ENCODE measurements around the gene MLLT10. TPM values are rescaled to one million over a fixed set of nuclear protein-coding genes. Genes with fewer than 3 reads are reported as not detected.

MLLT10 gene
- total RNA-seq, 1 donor from 2014 or later = 50.6 TPM

DNA sequence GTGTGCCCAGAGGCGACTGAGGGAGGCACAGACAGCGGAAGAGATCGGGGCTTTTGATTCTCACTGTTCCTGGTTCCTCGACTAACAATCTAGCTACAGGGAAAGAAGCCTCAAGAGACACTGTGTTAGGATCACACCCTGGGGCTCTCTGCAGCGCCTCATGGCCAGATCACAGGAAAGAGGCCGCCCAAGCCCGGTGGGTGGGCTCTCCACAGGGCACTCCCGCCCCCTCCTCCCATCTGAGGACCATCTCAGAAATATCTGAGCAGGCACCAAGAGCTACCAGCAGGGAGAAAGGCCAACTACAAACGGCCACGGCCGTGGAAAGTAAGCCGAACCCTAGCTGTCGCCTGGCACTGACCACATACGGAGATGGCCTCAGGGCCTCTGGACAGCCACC, 224.2 kb downstream of the MLLT10 start:
- Mint-ChIP-seq H3K9me3 (ENCODE audit: unreplicated experiment) (no peaks in the 10 kb centered on the region), H3K36me3 (ENCODE audit: low read depth, unreplicated experiment) (peaks cover 3% of the 10 kb centered on the region), H3K4me3 (ENCODE audit: unreplicated experiment) (no peak overlapping the region), H3K4me1 (ENCODE audit: unreplicated experiment) (peaks cover 4% of the 10 kb centered on the region), H3K27ac (ENCODE audit: unreplicated experiment) (no peak overlapping the region), H3K27me3 (ENCODE audit: unreplicated experiment) (peaks cover 4% of the 10 kb centered on the region)
- no peak for DNase-seq (ENCODE audit: low spot score)
- TF ChIP-seq, protein P1, sequence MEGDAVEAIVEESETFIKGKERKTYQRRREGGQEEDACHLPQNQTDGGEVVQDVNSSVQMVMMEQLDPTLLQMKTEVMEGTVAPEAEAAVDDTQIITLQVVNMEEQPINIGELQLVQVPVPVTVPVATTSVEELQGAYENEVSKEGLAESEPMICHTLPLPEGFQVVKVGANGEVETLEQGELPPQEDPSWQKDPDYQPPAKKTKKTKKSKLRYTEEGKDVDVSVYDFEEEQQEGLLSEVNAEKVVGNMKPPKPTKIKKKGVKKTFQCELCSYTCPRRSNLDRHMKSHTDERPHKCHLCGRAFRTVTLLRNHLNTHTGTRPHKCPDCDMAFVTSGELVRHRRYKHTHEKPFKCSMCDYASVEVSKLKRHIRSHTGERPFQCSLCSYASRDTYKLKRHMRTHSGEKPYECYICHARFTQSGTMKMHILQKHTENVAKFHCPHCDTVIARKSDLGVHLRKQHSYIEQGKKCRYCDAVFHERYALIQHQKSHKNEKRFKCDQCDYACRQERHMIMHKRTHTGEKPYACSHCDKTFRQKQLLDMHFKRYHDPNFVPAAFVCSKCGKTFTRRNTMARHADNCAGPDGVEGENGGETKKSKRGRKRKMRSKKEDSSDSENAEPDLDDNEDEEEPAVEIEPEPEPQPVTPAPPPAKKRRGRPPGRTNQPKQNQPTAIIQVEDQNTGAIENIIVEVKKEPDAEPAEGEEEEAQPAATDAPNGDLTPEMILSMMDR (IDR thresholded peaks at IDR 0.05; ENCODE audit: unreplicated experiment) = no peak

DNA sequence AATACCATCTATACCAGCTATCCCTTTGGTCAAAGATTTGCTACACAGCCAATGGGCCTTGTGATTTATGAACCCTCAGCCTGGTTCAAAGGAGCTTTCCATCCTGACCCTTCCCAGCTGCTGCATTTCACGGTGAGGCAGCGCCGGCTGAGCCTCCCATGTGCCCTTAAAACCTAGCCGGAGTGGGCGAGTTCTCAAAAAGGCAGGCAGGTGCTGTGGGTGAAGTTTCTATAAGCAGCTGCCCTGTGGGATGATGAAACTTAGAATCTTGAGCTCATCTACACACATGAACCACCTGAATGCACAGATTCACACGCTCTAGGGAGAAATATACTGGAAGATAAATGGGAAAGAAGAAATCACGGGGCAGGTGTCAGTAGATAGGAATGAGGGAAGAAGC, 224.7 kb downstream of the MLLT10 start:
- Mint-ChIP-seq H3K4me3 (ENCODE audit: unreplicated experiment) (no peak overlapping the region), H3K9me3 (ENCODE audit: unreplicated experiment) (no peaks in the 10 kb centered on the region), H3K4me1 (ENCODE audit: unreplicated experiment) (peaks cover 4% of the 10 kb centered on the region), H3K27ac (ENCODE audit: unreplicated experiment) (no peak overlapping the region), H3K36me3 (ENCODE audit: low read depth, unreplicated experiment) (peaks cover 3% of the 10 kb centered on the region), H3K27me3 (ENCODE audit: unreplicated experiment) (peaks cover 2% of the 10 kb centered on the region)
- DNase-seq (ENCODE audit: low spot score) = no peak
- TF ChIP-seq, protein P1 (IDR thresholded peaks at IDR 0.05; ENCODE audit: unreplicated experiment) = no peak

DNA sequence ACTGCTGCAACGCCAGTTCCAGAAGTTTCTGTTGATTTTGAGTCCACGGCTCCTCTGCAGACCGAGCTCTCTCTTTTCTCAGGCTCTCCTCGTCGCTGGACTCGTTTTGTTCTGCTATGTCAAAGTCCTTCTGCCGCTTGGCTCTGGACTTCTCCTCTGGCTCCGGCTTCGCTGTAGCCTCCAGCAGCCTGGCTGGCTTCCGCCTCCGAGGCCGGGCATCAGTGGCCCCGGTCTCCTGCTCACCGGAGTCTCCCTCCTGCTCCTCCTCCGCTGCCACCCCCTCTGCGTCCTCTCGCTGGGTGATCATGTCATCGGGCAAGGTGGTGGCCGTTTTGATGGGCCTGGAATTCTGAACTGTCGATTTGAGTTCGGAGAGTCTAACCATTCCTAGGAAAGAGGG, 225.2 kb downstream of the MLLT10 start:
- Mint-ChIP-seq H3K4me1 (ENCODE audit: unreplicated experiment) (peaks cover 4% of the 10 kb centered on the region), H3K27ac (ENCODE audit: unreplicated experiment) (no peak overlapping the region), H3K27me3 (ENCODE audit: unreplicated experiment) (peaks cover 2% of the 10 kb centered on the region), H3K9me3 (ENCODE audit: unreplicated experiment) (no peaks in the 10 kb centered on the region), H3K4me3 (ENCODE audit: unreplicated experiment) (no peak overlapping the region), H3K36me3 (ENCODE audit: low read depth, unreplicated experiment) (peaks cover 3% of the 10 kb centered on the region)
- TF ChIP-seq, protein P1 (IDR thresholded peaks at IDR 0.05; ENCODE audit: unreplicated experiment) = no peak
- no peak for DNase-seq (ENCODE audit: low spot score)

DNA sequence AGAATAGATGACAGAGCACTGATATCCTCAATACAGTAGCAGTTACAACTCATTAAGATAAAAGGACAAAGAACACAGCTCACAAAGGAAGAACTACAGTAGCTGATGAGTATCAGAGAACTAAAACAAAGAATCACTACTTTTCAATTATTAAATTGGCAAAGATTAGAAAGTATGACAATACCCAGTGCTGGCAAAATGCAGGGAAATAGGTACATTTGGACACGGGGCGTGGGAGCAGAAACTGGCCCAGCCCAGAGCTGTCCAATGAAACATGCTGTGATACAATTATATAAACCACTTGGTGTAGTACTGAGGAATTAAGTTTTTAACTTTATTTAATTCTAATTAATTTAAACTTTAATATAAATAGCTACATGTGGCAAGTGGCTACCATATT, 226.3 kb downstream of the MLLT10 start:
- Mint-ChIP-seq H3K4me1 (ENCODE audit: unreplicated experiment) (peaks cover 8% of the 10 kb centered on the region), H3K36me3 (ENCODE audit: low read depth, unreplicated experiment) (peaks cover 3% of the 10 kb centered on the region), H3K9me3 (ENCODE audit: unreplicated experiment) (no peaks in the 10 kb centered on the region), H3K27ac (ENCODE audit: unreplicated experiment) (no peak overlapping the region), H3K27me3 (ENCODE audit: unreplicated experiment) (peaks cover 2% of the 10 kb centered on the region), H3K4me3 (ENCODE audit: unreplicated experiment) (no peak overlapping the region)
- no peak for DNase-seq (ENCODE audit: low spot score)
- TF ChIP-seq, protein P1 (IDR thresholded peaks at IDR 0.05; ENCODE audit: unreplicated experiment) = no peak

DNA sequence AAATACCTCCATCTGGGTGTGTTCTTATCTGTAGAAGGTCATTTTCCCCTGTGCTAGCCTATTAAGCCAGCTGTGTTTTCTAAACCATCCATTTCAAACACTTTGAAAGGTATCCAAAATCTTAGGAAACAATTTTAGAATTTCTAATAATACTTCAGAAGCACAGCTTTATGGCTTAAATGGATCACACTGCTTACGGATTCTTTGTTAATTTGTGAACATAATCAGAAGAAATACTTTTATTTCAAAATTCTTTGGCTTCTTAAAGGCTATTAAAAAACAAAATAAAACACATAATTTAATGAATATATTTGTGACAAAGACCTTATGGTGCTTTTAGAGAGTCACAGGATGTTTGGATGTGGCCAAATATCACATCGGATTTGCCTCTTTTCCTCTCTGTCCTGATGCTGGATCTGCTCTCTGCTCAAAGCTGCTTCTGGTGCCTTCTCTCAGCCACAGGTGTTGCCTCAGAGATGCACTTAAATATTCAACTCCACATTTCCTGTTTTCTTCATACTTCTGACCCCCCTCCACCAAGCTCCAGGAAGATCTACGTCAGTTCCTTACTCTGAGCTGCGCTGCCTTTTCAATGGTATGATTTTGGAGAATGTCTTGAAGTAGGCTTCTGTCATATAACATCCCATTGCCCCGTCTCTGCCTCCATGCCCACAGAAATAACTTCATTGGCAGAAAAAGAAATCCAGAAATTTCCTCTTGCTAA, 230.6 kb downstream of the MLLT10 start:
- TF ChIP-seq, protein P1 (IDR thresholded peaks at IDR 0.05; ENCODE audit: unreplicated experiment) = no peak
- no peak overlapping the region for H3K4me3 Mint-ChIP-seq (ENCODE audit: unreplicated experiment)
- H3K9me3 Mint-ChIP-seq (ENCODE audit: unreplicated experiment) = no peaks in the 10 kb centered on the region
- H3K4me1 Mint-ChIP-seq (ENCODE audit: unreplicated experiment) = peaks cover 3% of the 10 kb centered on the region
- no peak overlapping the region for H3K27ac Mint-ChIP-seq (ENCODE audit: unreplicated experiment)
- no peaks in the 10 kb centered on the region for H3K27me3 Mint-ChIP-seq (ENCODE audit: unreplicated experiment)
- H3K36me3 Mint-ChIP-seq (ENCODE audit: low read depth, unreplicated experiment) = no peaks in the 10 kb centered on the region
- DNase-seq (ENCODE audit: low spot score) = no peak
